Right lung (tissue), 5 donors: ENCODE results near the gene OSBPL2. TPM values are rescaled to one million over a fixed set of nuclear protein-coding genes. Genes with fewer than 3 reads are reported as not detected.

Experiments
- DNase-seq, 2 donors: peaks; one replicate each; pipeline ENCODE4 v3.0.0-alpha.2; 2013
- polyA plus RNA-seq, 5 donors: library from polyadenylated mRNA; unstranded; fragments of 120-200 nt; gene quantifications; one replicate each; pipeline versions ENCODE4 v1.2.1 to v1.2.3, GENCODE V29; 2013; ENCODE audit warnings: inconsistent platforms in 1 of 5, low replicate concordance in 1 of 5; ENCODE audit not compliant: insufficient read length in 5 of 5, insufficient read depth in 1 of 5

The OSBPL2 gene
- polyA plus RNA-seq, 5 donors = 25.8 to 32.7 (median 29.1) TPM

DNA sequence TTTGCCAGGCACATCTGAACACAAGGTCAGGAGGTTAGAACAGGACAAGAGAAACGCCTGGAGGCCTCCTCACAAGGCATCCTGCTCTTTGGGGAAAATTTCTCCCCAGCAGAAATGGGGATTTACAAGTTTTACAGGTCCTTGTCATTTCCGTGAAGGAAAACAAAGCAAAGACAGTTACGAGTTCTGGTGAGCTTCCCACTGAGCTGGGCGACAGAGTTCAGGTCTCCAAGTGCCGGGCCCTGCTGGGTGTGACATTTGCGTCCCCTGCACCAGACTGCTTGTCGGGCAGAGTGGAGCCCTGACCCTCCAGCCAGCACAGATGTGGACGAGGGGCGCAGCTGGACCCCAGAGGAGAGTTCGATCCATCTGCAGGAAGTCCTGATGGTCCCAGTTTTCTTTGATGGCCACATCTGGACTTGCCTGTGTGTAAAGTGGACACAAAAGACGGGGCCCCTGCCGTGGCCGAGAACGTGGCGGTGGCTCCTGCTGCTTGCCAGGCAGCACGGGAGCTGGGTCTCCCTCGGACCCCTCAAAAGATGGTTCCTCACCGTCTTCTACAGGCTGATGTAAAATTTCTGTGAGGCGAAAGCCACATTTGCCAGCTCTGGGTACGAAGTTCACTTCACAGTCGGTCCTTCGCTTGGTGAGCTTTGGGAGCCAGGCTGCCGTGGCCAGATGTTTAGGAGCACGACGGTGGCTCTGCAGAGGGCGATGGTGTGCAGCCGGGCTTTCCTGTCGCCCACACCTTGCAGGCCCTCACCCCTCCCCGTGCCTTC, 59.3 kb downstream of the OSBPL2 start:
- DNase-seq = no peak

DNA sequence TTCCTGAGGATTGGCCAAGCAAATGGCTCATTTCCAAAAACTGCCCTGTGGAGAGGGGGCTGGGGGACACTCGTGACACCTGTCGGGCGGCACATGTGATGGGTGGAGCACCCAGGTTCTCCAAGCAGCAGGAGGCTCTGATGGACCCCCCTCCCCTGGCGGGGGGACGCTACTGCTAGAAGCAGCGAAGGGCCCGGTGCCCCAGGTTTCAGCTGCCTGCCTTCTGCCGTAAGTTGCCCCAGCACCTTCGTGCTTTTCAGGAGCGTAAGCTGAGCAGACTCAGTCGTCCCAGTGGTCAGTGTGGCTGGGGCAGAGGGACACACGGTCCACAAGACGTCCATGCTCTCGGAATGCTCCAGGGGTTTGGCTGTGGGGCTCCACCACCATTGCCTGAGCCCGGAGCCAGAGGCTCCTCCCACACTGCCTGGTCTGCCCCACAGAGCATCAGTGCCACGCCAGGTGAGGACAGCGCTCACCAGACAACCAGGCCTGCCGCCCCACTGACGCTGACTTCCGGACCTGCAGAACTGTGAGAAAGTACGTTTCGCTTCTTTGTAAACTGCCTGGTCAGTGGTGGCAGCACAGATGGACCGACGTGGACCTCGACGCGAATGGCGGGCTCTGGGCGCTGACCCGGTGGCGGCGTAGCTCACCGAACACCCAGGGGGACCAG, 60.4 kb downstream of the OSBPL2 start:
- no peak for DNase-seq

DNA sequence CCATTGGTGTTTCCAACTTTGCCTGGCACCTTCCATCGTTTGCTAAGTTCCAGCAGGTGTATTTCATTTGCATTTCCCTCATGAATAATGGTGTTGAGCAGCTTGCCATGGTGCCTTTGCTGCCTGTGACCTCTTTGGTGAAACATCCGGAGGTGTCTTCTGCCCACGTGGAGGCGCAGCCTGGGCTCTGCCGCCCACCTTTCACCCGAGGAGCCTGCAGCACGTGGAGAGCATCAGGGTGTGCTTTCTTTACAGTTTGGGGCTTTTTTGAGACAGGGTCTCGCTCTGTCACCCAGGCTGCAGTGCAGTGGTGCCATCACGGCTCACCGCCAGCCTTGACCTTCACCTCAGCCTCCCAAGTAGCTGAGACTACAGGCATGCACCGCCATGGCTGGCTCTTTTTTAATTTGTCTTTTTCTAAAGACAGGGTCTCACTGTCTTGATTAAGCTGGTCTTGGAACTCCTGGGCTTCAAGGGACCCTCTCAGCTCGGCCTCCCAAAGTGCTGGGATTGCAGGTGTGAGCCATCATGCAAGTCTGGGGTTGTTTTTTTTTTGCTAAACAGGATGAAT, 61.4 kb downstream of the OSBPL2 start:
- DNase-seq = no peak

DNA sequence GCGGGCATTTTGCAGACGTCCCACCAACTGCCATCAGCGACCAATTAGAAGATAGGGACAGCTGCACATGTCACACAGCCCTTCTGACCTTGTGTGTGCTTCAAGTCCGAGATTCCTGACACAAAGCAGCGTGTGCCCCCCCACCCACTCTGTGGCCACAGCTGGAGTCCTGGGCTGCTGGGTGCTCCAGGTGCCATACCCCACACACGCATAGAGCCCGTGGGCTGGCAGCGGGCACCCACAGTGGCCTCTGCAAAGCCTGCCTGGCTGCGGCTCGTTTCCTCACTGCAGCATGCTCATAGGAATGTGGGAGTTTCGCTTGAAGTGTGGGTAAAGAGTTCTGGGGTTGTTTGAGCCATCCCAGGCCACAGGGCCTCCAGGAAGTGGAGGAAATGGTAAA, 62.0 kb downstream of the OSBPL2 start:
- DNase-seq = no peak

DNA sequence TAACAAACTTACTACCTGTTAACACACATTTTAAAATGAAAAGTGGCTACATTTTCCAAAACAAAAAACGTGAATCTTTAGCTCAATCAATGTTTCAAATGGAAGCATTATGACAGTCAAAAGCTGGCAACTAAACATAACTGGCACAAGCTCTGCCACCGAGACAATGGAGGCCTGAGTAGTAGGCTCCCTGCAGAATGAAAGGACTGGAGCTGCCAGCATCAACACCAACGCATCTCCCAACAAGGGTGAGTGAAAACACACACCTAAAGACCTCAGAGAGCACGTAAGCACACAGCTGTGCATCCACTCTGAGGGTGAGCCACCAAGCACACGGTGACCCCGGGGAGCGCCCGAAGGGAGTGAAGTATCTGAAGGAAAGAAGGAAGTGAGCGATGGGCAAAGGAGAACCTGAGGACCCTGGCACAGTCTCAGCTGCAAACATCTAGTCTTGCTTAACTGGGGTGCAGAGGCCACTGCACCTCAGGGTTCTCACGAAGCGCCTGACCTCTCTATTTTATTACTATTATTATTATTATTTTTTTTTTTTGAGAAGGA, 62.9 kb downstream of the OSBPL2 start:
- DNase-seq = no peak

DNA sequence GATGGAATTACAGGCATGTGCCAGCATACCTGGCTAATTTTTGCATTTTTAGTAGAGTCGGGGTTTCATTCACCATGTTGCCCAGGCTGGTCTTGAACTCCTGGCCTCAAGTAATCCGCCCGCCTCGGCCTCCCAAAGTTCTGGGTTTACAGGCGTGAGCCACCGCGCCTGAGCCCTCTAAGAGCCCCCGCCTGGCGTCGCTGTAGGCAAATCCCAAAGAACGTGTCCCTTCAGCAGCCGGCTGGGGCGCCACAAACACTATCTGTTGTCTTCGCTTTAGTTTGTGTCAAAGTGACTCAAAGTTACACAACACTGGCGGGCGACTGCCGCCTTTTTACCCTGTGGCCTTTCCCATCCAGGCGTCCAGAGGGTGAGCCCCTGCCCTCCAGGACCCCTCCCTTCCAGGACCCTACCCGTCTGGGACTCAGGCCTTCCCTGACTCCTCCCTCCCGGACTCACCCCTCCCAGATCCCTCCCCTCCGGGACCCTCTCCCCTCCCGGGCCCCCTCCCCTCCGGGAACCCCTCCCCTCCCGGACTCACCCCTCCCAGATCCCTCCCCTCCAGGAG, 63.5 kb downstream of the OSBPL2 start:
- DNase-seq = peak; percentile 84

DNA sequence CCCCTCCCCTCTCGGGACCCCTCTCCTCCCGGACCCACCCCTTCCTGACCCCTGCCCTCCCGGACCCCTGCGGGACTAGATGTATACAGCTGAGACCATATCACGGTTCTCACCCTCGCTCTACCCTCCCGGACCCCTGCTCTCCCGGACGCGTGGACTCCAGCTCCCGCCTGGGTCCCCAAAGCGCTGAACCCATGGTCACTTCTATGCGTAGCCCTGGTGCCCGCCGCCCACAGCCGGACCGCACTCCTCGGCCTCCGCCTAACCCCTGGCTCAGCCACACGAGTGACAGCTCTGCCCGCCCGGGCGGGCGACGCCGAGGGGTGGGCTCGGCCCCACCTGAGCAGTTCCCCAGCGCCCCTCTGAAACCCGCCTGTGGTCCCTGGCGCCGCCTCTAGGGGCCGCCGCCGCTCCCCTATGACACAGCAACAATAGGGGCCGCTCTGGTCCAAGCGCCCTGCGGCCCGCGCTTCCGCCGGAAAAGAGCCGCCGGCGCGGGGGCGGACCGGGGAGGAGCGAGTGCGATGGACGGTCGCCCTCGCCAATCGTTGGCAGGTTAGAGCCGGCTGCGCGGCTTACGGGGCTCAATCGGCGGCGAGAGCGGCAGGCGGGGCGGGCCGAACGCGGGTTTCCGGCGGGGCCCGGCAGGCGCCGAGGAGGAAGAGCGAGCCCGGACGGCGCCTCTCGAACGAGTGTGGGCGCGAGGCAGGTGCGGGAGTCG, 64.2 kb downstream of the OSBPL2 start, which contains the start of gene ADRM1:
Gene ADRM1, plus strand, starts transcription at position 657 of the 721 bp plus-strand sequence. CDS start 572 bp downstream, outside the sequence.
- peak; percentile 98 to 99 for DNase-seq

DNA sequence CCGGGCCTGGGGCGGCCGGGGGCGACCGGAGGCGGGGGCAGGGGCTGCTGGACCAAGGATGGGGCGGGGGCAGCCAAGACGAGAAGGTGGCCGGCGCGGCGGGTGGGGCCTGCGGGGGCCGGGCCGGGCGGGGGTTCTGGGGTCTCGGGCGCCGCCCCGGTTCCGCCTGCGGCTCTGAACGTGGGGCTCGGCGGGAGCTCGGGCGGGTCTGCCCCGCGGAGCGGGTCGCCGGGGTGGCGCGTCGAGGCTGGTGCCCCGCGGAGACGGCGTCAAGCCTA, 64.7 kb downstream of the OSBPL2 start:
- no peak for DNase-seq

DNA sequence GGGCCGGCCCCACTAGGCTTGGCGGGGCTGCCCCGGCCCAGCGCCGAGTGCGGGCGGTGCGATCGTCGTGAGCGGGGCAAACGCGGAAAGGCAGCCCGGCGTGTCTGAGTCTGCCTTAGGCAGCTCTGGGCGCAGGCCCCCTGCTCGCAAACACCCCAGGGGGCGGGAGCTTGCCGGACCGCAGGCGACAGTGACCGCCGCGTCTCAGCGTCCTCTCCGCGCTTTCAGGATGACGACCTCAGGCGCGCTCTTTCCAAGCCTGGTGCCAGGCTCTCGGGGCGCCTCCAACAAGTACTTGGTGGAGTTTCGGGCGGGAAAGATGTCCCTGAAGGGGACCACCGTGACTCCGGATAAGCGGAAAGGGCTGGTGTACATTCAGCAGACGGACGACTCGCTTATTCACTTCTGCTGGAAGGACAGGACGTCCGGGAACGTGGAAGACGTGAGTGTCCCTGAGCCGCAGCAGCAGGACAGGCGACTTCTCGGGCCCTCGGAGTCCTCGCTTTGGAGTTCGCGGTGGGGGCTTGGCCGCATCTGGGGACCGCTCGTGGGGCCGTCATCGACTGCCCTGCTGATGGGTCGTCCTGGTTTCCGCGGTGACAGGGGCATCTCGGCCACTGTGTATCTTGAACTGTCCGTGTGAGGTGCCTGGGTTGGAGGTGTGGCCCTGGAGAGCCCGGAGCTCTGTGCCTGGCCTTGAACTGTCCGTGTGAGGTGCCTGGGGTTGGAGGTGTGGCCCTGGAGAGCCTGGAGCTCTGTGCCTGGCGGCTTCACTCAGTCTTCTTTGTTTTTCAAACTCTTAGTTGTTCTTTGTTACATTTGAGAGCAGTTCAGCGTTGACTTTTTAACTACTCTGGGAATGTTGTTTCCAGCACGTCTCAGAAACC, 65.3 kb downstream of the OSBPL2 start:
- DNase-seq = no peak

DNA sequence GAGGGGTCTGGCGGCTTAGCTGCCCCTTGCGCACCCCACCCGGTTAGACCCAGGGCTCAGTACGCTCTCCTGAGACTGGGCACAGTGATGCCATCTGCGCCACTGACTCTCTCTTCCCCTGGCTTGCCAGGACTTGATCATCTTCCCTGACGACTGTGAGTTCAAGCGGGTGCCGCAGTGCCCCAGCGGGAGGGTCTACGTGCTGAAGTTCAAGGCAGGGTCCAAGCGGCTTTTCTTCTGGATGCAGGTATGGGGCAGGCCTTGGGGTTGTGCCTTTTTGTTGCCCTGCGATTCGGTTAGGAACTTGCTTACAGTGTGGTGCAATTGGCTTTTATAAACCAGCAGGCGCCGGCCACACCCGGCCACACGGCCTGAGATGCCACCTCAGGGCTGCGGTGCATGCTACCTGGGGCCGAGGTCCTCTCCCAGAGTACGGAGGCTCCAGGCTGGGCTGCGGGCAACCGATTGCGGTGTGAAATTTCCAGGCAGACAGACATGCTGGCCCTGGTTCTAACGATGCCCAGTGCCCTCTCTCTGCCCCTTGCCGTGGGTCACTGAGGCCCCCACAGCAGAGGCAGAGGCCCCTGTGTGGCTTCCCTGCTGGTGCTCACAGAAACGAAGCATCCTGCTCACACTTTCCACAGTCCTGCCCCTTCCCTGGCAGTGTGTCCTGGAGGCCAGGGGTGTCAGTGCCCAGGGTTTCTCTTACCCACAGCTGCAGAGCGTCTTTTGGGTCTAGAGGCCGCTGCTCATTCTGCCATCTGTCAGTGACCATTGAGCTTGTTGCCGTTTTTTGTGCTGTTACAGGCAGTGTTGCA, 66.2 kb downstream of the OSBPL2 start:
- no peak for DNase-seq

DNA sequence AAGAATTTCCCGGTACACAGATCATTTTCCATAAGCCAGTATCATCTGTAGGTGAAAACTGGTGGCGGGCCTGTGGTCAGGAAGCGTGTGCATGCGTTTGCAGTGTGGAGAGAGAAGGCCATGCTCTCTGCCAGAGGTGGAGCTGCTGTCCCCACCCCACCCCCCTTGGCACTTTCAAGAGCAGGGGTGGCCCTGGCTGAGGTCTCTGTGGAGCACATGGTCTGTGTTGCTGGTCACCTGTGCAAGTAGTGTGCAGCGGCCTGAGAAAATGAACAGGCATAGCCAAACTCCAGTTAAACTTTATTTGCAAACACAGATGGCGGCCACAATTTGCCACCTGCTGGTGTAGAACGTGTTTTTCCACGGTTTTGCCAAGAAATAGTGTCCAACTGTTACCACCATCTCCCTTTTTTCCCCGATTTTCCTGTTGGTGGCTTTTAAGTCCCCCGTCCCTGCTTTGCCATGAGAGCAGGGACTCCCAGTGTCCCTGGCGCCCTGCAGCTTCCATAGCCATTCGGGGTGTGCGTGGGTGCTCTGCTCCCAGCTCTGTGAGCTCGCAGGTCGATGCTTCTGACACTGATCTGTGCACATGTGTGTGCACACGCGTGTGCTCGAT, 66.9 kb downstream of the OSBPL2 start:
- no peak for DNase-seq

DNA sequence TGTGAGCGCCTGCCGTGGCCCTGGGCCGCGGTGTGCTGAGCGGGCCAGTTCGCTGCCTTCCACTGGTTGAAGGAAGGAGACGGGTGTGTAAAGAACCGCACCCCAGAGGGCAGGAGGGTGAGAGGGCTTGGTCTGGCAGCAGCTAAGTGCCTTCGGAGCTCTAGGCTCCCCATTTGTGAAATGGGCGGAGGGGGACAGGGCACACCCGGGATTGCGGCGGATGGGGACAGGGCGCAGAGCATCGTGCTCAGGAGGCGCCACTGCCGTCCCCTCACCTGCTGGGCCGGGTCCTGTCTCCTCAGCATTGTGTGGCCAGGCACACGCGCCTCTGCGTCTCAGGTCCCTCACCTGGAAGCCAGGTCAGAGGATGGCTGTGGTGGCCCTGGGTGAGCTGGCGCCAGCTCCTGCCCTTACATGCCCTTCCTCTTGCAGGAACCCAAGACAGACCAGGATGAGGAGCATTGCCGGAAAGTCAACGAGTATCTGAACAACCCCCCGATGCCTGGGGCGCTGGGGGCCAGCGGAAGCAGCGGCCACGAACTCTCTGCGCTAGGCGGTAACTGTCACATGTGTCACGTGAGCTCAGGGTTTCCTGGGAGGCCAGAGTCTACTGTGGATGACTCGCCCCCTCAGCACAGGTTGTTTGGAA, 67.6 kb downstream of the OSBPL2 start:
- no peak for DNase-seq

DNA sequence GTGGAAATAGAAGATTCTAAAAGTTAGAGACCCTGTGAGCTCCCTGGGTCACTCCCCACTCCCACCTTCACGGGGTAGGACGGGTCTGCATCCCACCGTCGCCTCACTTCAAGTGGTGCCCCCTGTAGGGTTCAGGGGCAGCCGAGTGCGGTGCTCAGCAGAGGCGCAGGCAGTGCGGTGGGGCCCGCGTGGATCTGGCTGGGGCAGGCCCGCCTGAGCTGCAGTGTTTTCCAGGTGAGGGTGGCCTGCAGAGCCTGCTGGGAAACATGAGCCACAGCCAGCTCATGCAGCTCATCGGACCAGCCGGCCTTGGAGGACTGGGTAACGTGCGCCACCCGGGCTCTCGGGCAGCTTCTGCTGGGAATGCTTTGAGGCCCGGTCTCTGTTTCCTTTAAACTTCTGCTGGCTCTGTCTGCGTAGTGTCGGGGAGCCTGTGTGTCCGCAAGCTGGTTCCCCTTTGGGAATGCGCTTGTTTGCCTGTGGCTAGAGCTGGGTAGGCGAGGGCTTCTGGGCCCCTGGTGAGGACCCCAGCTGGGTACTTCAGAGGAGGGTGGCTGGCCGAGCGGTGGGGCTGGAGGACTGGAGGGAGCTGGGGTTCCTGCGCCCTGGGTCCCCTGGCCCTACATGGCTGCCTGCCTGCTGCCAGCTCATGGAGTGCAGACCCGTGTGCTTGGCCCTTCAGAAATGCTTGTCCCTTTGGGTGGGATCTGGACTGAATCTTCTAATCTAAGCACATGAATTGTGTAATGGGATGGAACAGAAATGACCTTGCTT, 68.3 kb downstream of the OSBPL2 start:
- no peak for DNase-seq

DNA sequence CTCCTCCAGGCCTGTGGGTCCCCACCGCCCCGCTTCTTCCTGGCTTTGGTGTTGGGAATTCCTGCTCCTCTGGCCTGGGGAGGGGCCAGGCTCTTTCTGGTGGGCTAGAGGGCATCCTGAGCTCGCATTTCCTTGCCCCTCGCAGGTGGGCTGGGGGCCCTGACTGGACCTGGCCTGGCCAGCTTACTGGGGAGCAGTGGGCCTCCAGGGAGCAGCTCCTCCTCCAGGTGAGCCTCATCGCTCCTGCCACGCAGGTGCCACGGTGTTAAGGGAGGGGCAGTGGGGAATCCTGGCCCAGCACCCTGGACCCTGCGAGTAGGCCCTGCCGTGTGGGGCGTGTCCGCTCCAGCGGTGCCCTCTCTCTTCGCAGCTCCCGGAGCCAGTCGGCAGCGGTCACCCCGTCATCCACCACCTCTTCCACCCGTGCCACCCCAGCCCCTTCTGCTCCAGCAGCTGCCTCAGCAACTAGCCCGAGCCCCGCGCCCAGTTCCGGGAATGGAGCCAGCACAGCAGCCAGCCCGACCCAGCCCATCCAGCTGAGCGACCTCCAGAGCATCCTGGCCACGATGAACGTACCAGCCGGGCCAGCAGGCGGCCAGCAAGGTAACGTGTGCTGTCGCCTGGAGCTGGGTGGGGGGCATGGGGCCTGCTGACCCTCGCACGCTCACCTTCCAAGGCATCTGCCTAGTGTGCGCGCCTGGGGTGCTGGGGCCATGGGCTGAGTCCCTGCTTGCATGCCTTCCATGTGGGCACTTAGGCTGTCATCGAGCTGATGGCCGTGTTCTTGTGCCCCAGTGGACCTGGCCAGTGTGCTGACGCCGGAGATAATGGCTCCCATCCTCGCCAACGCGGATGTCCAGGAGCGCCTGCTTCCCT, 69.1 kb downstream of the OSBPL2 start:
- no peak for DNase-seq

DNA sequence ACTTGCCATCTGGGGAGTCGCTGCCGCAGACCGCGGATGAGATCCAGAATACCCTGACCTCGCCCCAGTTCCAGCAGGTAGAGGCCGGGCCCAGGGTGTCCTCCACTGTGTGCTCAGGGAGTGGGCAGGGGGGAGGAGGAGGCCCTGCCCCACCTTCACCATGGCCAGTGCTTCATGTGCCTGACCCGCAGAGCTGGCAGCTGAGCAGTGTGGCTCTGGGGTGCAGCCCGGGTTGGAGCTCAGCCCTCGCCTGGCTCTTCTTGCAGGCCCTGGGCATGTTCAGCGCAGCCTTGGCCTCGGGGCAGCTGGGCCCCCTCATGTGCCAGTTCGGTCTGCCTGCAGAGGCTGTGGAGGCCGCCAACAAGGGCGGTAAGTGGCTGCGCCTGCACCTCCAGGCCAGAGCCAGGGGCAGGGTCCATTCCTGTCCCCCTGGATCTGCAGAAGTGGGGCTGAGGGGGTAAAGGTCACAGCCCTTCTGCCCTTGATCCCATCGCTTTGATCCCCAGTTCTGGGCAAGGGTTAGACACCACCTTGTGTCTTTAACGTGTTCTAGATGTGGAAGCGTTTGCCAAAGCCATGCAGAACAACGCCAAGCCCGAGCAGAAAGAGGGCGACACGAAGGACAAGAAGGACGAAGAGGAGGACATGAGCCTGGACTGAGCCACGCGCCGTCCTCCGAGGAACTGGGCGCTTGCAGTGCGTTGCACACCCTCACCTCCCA, 69.9 kb downstream of the OSBPL2 start:
- no peak for DNase-seq

DNA sequence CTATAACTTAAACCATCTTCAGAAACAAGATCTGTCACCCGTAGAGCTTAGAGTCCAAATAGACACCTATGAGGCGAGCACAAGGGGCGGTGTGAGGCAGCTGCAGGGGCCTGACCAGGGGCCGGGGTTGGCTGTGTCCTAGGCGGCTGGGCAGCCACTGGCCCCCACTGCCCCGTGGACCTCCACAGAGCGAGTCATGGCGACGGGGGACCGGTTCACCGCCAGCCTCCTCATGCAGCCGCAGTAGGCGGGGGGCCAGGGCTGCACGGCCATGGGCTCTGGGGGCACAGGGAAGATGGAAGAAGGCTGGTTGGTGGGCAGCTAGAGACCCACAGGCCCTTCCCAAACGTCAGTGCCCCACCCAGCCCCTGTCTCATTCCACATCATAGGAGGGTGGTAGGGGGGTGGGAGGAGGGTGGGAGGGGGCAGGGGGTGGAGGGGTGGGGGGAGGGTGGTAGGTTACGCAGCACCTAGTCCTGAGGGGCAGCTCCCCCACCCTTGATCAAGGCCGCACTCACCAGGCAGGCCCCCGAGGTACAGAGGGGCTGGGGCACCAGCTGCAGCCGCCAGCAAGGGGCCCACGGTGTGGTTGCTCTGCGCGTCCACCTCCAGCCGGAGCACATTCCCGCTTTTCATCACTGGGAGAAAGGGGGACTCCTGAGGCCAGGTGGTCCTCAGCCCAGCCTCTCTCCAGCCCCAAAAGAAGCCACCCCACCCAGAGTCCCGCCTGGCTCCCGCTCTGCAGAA, 71.0 kb downstream of the OSBPL2 start:
- DNase-seq = no peak
